ENCODE measurements around the gene RBMS2.

- TF ChIP-seq CTCF (IDR thresholded peaks at IDR 0.05; ENCODE audit: low read depth, low read length), result no peak
- no peak for TF ChIP-seq EZH2phosphoT487 (IDR thresholded peaks at IDR 0.05; ENCODE audit: low read depth)
These were observed 47.2 kb upstream of the RBMS2 start for GRCh38 chr12:56474389-56474788.

Measured in OCI-LY3 (cell line).